HG03565 (cell line): ENCODE results near the gene CACFD1.
"Not testable (repeated sequence)": the region's sequence is repeated elsewhere in the genome, so short reads cannot be mapped to it uniquely, and the experiment has no call there.

ENCODE experiments used
- ATAC-seq: cut with Tn5 transposase; IDR thresholded peaks from one replicate; pipeline ENCODE4 v1.9.1; 2021; ENCODE audit warnings: mild to moderate bottlenecking, moderate library complexity; ENCODE audit not compliant: unreplicated experiment

Gene CACFD1

DNA sequence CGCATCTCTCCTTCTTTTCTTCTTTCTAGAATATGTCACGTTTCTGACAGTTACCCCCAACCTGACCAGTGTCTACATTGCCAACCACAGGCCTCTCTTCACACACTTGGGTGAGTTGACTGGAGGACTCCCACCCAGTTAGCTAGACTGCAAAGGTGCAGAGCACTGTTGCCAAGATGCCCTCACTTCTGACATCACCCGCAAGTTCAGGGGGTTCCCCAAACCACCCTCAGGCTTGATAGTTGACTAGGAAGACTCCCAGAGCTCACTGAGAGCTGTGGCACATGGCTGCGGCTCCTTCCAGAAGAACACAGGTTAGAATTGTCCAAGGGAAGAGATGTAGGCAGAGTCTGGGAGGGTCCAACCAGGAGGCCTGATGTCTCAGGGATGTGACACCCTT is 20.4 kb upstream of the CACFD1 start:
- no peak for ATAC-seq

DNA sequence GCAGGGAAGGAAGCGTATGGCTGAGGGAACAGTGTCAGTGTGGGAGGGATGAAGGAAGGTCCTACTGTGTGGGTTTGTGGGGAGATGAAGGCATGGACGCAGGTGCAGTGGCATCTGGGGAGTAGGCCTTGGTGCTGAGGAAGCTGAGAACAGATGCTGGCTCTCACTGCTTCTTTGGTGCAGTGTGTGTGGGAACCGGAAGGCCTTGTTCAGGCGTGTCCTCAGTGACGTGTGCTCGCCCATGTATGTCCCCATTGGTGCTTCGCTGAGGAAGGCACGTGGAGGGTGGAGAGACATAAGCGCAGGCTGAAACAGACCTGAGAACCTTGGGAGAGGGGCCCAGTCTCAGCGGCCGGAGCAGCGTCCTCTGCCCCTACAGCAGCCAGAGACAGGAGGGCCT is 18.9 kb upstream of the CACFD1 start:
- peak; percentile 53 for ATAC-seq

GRCh38 chr9:133441571-133441970 is 18.2 kb upstream of the CACFD1 start:
- no peak for ATAC-seq

DNA sequence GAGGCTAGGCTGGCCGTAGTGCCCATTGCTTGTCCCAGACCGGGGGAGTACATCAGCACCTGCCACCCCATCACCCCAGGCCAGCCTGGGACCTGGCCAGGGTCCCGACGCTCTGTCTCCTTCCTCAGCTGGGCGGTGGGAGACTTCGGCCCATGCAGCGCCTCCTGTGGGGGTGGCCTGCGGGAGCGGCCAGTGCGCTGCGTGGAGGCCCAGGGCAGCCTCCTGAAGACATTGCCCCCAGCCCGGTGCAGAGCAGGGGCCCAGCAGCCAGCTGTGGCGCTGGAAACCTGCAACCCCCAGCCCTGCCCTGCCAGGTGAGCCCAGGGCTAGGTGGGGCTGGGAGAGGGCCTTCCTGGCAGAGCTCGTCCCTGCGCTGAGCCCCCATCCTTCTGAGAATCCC is 16.5 kb upstream of the CACFD1 start:
- no peak for ATAC-seq

- ATAC-seq = no peak
These were observed 15.8 kb upstream of the CACFD1 start for GRCh38 chr9:133443982-133444381.

DNA sequence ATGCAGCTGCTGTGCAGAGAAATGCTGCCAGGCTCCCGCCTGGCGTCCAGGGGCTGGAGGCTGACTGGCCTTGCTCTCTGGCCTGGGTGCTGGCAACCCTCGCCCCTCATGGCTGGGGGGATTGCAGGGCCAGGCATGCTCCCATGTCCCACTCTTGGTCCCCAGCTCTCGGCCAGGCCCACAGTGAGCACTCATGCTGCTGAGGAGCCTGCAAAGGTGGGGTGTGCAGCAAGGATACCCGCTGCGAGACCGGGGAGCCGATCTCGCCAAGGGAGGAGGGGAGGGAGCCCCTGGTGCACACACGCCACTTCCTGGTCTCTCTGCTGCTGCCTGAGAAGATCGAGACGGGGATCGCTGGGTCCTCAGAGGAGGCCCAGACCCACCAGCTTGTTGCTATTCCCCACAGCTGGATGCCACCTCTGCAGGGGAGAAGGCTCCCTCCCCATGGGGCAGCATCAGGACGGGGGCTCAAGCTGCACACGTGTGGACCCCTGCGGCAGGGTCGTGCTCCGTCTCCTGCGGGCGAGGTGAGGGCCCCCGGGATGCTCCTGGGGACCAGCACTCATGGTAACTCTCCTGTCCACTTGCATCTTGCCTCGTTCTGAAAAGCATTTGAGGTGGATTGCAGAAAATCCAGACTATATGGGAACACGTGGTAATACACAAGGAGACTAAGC is 14.3 kb upstream of the CACFD1 start:
- ATAC-seq = no peak

GRCh38 chr9:133448487-133448972 is 11.2 kb upstream of the CACFD1 start:
- ATAC-seq = no peak

- no peak for ATAC-seq
These were observed 10.0 kb upstream of the CACFD1 start for GRCh38 chr9:133449760-133450159.

DNA sequence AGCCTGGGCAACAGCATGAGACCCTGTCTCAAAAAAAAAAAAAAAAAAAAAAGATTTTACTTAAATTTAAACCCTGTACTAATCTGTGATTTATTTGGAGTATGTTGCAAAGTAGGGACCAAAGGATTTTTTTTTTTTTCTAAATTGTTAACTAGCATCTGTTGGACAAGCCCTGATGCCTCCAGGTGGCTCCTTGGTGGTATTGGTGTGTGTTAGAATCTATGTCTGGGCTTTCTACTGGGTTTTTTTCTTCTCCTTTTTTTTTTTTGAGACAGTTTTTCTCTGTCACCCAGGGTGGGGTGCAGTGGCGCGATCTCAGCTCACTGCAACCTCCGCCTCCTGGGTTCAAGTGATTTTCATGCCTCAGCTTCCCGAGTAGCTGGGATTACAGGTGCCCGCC is 7.9 kb upstream of the CACFD1 start:
- not testable (repeated sequence) for ATAC-seq

GRCh38 chr9:133452562-133452961 is 7.2 kb upstream of the CACFD1 start:
- no peak for ATAC-seq

GRCh38 chr9:133453651-133454050 is 6.1 kb upstream of the CACFD1 start:
- ATAC-seq = no peak

DNA sequence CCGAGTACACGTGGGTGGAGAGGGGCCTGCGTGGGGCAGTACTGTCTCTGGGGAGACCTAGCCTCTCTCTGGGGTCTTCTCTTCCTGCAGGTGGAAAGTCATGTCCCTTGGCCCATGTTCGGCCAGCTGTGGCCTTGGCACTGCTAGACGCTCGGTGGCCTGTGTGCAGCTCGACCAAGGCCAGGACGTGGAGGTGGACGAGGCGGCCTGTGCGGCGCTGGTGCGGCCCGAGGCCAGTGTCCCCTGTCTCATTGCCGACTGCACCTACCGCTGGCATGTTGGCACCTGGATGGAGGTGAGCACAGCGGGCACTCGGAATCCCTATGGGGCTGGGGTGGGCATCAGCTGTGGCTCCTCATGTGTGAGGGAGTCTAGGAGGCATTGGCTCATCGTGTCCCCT is 5.5 kb upstream of the CACFD1 start:
- no peak for ATAC-seq

- ATAC-seq = no peak
These were observed 4.7 kb upstream of the CACFD1 start for GRCh38 chr9:133454943-133455673.

DNA sequence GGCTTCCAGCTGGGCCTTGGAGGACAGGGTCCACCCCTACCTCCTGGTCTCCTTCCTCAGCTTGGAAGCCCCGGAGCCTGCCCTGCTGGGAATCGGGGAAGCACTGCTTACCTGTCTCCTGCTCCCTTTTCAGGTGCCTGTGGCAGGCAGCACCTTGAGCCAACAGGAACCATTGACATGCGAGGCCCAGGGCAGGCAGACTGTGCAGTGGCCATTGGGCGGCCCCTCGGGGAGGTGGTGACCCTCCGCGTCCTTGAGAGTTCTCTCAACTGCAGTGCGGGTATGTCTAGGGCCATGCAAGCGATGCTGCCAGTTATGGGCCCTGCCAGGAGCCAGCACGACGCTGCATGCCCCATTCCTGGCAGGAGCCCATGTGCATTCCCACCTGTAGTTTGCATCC is 3.8 kb upstream of the CACFD1 start:
- ATAC-seq = no peak

- ATAC-seq = no peak
These were observed 3.4 kb upstream of the CACFD1 start for GRCh38 chr9:133456409-133456808.

DNA sequence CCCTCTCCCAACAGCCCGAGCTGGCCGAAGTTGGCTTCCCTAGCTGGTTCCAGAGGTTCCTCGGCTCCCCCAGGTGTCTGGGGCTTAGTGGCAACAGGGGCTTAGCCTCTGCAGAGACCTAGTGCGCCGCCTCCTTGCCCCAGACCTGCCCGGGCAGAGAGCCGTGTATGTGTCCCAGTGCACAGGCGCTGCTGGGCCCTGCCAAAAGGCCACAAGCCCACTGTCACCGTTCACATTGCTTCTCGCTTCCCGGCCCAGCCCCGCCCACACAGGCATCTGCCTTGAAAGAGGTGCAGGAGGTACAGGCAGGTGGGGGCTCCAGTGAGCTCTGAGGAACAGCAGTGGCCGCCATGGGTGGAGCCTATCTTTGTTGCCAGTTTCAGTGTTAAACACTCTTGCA is 2.5 kb upstream of the CACFD1 start:
- ATAC-seq = no peak

DNA sequence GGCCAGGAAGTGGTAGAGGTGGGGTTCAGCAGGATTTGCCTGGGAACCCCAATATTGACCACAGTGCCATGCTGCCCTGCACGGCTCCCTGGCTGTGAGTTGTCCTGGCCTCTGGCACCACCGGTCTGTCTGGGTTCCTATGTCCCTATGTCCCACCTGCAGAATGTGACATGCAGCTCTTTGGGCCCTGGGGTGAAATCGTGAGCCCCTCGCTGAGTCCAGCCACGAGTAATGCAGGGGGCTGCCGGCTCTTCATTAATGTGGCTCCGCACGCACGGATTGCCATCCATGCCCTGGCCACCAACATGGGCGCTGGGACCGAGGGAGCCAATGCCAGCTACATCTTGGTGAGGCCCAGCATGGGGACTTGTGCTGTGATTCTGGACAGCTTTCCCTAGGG is 2.0 kb upstream of the CACFD1 start:
- ATAC-seq = no peak

DNA sequence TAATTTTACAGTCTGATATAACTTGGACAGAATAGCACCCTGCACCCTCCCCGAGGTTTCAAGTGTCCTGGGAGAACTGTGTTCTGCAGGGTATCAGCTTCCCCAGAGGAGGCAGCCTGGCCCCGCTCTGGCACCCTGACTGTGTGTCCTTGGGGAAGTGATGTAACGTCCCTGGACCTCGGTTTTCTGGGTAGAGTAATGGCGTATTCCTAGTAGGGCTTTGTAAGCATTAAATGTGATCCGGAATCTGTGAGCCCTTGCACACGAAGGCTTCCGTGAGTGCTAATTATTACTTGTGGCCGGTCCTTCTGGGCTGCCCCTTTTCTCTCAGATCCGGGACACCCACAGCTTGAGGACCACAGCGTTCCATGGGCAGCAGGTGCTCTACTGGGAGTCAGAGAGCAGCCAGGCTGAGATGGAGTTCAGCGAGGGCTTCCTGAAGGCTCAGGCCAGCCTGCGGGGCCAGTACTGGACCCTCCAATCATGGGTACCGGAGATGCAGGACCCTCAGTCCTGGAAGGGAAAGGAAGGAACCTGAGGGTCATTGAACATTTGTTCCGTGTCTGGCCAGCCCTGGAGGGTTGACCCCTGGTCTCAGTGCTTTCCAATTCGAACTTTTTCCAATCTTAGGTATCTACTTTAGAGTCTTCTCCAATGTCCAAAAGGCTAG is 1.0 kb upstream of the CACFD1 start:
- no peak for ATAC-seq

GRCh38 chr9:133460405-133461175 is 812 bp downstream of the CACFD1 start:
- peak; percentile 17 for ATAC-seq

GRCh38 chr9:133461975-133462374 is 2.2 kb downstream of the CACFD1 start:
- ATAC-seq = no peak

DNA sequence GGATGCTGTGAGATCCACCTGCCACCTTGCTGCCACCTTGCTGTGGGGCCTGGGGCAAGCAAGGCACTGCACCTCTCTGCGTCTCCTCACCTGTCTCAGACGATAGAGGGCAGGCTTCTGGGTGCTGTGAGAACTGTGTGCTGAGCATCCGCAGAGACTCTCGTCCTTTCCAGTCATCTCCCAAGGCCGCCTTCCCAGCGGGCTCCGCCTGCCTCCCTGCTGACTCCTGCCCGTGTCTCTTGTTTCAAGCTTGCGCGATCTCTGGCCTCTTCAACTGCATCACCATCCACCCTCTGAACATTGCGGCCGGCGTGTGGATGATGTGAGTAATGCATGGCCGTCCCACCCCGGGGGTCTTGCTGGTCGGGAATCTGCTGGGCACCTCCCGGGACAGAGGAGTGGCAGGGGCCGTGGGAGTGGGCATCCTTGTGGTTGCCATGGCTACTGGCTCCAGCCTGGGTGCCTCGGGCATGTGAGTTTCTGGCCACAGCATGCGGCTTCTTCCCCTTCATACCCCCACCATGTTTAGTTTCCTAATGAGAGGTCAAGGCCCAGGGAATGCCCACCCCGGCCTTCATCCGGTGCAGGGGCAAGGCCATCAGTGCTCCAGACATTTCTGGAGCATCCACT is 3.6 kb downstream of the CACFD1 start:
- ATAC-seq = no peak
